ENCODE measurements around the gene SFSWAP.

DNA sequence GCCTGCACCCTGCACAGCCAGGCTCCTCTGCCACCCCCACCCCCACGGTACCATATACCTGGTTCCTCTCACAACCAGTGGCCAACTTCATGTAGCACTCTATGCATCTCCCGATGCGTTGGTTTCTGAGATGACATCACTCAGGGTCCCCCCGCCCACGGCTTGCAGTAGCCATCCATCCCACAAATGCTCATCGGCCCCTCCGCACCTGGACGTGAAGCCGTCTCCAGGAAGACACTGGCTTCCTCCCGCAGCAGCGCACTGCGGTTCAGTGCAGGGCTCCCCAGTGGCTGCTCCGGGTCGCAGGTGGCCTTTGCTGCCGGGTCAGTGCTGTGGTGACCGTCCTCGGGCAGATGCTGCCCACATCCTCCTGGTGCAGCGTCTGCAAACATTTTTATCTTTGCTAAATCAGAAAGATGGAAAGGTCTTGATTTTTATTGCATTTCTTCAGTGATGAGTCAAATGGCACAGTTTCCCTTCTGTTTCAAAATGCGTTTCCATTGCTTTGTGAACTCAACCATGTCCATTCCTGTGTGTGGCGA is 89.8 kb downstream of the SFSWAP start:
- TF ChIP-seq POLR2A (IDR thresholded peaks at IDR 0.05), result no peak
- TF ChIP-seq, protein P1, sequence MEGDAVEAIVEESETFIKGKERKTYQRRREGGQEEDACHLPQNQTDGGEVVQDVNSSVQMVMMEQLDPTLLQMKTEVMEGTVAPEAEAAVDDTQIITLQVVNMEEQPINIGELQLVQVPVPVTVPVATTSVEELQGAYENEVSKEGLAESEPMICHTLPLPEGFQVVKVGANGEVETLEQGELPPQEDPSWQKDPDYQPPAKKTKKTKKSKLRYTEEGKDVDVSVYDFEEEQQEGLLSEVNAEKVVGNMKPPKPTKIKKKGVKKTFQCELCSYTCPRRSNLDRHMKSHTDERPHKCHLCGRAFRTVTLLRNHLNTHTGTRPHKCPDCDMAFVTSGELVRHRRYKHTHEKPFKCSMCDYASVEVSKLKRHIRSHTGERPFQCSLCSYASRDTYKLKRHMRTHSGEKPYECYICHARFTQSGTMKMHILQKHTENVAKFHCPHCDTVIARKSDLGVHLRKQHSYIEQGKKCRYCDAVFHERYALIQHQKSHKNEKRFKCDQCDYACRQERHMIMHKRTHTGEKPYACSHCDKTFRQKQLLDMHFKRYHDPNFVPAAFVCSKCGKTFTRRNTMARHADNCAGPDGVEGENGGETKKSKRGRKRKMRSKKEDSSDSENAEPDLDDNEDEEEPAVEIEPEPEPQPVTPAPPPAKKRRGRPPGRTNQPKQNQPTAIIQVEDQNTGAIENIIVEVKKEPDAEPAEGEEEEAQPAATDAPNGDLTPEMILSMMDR (IDR thresholded peaks at IDR 0.05 in 8 of 11, conservative IDR thresholded peaks at IDR 0.05 in 3 of 11), result no peak
- TF ChIP-seq POLR2AphosphoS5 (IDR thresholded peaks at IDR 0.05), result peak in 1 of 3 donors; percentile 62

All from spleen (tissue), 7 donors.